GM10847 (cell line): ENCODE data around the gene HOXA10.

Experiments used
- POLR2A ChIP-seq: IDR thresholded peaks from 2 replicates; pipeline ENCODE4 v1.6.1; 2011; ENCODE audit not compliant: insufficient read length; ENCODE audit errors: extremely low read depth

The HOXA10 gene

DNA sequence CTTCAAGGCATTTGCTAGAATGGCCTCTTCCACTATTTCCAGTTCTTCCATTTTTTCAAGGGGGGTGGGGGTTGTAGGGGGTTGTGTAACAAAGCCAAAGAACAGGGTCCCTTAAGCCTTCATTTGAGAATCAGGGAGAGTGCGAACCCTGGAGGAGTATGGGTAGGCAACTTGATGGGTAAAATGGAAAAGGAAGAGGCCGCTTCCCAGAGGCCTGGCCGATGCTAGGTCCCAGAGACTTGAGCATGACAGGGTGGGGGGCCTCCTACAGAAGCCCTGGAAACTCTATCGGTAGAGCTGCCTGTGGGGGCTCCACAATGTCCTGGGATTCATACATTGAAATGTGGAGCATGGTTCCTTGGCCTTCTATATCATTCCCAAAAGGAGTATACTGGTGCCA, 34.9 kb upstream of the HOXA10 start:
- no peak for TF ChIP-seq POLR2A

DNA sequence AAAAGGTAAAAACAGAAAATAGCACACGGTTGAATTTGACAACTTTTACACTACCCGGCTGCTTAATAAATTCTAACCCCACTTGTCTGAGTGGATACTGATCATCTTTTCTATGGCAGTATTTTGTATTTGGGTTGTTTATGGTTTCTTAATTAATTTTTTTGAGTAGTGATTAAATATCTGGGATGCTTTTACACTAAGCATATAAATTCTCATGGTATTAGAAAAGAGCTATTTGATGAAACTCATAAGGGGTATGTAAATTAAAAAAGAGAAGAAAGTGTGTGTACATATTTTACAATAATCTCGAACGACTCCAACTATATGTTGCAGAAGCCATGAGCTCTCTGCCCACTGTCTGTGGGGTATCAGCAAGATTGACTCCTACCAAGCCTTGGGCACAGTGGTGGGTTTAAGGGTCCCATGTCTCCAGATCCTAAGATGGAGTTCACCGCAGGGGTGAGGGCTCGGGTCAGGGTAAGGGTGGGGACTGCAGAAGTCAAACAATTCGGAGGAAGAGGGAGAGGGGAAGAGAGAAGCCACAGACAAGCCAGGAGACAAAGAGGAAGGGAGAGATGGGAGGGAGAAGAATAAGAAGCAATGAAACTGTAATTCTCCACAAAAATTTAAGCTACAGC, 33.3 kb upstream of the HOXA10 start:
- no peak for TF ChIP-seq POLR2A

DNA sequence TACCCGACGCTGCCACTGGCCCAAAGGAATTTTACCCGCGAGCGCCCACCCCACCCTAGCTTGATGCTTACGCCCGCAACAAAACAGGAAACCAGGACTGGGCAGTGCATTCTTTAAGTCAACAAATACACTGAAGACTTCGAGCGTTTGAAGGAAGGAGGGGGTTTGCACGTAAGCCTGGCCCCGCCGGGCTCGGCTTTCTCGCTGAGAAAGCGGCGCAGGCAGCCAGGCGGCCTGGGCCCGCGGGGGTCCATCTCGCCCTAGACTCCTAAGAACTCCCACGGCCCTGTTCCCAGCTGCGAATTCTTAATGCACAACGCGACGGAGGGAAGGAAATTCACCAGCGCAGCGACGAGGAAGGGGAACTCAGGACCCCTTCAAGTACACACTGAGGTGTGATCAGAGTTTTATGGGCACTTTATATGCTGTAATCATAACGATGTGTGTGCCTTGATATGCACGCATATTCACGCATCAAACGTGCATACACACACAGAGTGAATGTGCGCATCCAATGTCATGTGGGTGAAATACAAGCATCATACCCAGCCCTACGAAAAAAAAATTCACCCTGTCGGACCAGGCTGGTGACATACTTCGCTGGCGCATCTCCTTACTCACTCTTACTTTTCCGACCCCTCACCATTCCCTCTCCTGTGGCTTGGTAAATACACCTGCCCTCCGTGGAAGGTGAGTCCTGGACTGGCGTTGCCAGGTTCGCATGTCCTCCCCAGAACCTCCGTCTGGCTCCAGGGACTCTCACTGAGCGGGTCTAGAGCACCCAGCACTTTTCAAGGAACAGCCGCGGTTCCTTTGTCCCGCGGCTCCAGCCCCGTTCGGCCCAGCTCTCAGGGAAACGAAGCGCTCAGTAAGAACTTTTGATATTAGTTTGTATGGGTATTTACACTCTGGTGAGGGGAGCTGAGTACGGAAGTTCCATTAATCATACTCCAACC, 31.5 kb upstream of the HOXA10 start:
- no peak for TF ChIP-seq POLR2A

DNA sequence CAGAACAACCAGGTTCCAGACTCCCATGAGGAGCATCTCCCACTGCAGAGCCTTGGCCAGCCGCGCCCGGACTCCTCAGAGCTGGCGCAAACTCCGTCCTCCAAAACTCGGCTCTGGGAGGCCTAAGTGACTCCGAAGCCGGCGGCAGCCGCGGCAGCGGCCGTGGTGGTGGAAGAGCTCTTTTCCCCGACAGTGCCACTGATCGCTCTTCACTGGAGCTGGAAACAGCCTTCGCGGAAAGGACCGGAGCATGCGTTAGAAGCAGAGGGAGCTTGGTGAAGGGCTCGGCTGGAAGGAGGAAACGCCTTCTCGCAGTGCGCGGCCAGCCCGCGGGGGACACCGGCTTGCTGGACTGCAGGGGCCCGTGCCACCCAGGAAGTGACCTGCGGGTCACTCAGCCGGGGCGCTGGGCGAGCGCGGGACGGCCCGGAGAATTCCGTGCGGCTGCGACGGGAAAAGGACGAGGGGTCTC, 30.8 kb upstream of the HOXA10 start:
- no peak for TF ChIP-seq POLR2A

DNA sequence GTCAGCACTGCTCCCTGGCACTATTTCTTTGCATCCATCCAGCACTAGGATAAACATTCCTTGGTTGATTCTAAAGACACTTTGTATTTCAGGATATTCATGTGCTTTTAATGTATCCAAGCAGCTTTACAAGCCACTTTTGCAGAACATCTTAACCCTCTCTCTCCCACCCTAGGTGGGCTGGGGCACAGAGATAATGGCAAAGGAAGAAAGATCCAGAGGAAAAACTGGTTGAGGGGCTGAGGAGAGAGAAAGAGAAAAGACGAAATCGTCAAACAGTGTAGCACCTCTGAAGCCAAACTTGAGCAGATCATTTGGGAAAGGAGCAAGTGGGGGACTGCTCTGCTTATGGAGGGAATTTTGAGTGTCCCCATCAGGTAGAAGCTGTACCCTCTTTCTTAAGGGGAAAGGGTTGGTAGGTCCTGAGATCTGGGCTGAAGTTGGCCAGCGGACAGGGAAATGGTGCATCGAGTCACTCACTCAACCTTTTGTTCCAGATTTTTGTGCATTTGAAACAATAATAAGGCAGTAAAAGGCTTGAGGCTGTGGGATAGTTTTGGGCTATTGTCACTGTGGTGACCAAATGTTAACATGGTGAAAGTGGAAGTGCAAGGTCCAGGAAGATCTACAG, 30.0 kb upstream of the HOXA10 start:
- TF ChIP-seq POLR2A: no peak

DNA sequence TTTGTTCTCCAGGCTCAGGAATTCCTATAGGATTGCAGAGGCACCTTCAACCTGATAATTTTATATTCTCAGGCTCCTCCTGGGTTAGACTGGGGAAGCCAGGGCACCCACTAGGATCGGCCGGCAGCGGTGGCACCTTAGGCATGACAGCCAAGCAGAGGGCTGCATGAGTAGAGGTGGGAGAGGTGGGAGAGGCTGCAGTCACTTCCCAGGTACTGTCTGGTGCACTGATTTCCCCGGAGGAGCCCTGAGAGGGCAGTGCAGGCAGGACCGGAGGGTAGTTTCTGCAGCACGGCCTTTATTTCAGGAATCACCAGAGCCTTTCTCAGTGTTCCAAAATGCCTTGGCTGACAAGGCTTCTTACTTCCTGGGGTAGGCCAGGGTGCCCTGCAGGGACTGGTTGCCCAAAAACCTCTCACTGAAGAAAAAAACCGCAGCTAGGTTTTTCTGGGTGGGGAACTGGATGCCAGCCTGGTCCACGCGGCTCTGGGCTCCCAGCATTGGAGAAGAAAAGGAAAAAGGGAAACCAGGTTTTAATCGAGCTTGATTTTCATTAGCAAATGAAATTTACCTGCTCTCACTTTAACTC, 29.3 kb upstream of the HOXA10 start:
- TF ChIP-seq POLR2A: no peak

DNA sequence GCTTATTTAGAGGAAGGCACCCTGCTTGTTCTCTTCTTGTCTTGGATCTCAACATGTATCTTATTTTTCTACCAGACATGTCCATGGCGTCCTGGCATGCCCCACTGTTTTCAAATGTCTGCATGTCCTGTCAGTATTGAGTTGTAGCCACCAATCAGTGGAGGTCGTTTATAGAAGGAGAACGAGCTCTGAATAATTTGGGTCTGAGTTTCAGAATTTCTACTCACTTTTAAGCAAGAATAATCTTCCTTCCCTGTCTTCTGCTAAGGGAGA, 28.7 kb upstream of the HOXA10 start:
- TF ChIP-seq POLR2A: no peak

DNA sequence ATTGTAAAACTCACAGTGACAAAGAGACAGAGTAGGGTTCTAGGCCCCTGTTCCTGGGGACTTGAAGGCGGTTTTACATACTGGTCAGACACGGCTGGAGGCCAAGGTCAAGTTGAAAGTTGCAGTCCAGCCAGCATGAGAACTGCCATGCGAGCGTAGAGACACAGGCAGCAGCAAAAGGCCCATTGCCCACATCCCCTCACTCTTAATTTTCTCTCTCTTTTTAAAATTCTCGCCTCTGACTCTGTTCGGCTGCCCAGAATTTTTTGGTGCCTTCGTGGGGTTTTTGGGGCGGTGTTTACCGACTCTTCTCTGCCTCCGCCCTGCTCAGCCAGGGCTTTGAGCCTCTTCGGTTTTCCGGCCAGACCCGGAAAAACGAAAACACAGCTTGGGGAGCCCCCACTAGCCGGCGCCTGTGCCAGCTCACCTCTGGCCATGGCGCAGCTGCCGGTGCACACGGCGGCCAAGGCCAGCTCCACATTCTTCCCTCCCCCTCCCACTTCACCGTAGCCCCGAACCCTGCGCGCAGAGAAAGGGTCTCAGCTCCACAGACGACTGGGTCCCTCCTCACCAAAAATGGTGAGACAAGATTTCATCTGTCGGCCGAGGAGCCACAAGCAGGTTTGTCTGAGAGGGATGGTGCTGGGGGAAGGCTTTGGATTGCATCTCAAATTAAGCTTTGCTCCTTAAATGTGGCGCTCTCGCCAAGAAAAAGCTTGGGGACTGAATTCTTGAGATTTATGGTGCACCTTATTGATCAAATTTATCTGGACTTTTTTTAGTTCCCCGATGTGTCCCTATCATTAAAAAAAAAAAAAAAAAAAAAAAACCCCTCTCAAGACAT, 28.1 kb upstream of the HOXA10 start:
- no peak for TF ChIP-seq POLR2A

DNA sequence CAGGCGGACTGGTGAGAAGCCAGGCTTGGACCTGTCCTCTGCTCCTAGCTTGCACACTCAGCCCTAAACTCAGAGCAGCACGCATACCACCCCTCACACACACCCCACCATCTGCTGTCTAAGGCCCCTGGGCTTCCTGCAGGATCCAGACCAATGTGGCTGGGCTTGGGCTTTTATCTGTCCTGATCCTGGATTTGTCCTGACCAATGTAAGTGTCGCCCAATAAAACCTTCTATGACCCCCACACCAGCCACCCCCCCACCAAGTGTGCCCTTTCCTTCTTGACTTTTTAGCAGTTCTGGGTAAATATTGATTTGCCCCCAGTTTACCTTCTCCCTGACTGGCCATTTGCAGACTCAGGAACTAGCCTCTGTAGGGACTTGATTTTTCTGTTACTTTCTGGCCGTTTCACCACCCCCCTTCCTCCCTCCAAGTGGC, 27.5 kb upstream of the HOXA10 start:
- no peak for TF ChIP-seq POLR2A

DNA sequence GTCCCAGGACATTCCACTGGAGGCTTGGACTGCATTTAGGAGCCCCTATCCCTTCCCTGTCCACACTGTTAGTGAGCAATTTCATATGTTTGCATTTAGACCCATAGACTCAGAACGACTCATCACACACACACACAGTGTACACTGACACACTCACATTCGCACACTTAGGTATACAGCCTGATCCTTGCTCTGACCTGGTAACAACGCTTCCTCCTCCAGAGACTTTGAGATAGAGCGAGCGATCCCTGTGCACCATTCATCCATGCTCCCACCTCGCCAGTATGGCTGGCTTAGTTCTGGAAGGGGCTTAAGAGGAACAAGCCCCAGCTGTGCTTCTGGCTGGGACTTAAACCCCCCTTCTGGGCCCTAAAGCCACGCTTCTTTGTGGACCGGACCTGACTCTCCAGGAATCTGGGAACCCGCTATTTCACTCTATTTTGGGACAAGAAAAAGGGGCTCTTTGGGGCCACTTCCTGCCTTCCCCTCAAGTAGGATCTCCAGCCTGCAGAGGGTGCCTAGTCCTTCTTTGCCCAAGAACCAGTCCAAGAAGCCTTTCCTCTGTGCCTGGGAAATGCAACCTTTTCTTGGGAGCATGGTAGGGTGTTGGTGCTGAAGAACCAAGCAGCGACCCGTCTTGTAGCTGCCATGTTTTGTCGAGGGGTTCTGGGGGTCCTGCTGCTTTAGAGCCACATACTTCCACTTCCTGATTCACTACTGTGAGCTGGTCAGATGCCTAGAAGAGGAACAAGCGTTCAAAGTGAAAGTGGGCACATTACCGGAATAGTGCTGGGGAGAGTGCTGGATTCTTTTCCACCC, 26.9 kb upstream of the HOXA10 start:
- no peak for TF ChIP-seq POLR2A

DNA sequence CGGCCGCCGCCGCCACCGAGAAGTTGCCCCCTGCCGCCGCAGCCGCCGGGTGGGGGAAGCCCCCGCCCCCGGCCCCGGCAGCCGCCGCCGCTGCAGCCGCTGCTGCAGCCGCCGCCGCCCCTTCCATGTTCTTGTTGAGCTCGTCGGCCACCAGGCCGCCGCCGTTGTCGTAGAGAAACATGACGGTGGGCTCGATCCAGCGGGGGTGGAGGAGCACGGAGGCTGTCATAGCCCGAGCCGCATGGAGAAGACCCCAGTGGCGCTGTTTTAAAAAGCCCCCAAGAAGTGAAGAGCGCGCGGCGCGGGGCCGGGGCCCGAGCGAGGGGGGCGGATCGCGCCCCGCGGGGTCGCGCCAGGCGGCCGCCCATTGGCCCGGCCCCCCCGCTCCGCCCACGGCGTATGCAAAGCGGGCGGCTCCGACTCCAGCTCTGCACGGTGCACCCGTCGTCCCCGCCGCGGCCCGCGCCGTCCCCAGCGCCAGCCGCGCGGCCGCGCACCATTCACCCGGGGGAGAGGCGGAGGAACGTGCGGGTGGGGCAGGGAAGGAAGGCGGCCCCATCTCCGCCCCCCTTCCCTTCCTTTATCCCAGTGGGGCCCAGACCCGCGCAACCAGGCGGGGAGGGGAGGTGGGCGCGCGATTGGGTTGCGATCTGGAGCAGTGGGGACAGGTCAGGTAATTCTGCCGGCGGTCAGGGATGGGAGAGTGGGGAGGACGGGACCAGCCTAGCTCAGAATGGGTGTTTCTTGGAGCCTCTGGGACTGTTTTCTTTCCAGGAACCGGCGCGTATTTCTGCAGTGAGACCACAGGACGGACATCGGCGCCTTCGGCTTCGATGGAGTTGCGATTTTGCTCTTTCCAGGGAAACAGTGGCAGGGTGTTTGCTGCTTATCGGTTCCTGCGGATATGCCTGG, 26.0 kb upstream of the HOXA10 start, which contains the start of gene HOXA13:
TSS of gene HOXA13 (minus strand) at position 243 of the 912 bp plus-strand sequence. CDS start at position 229, 14 bp downstream.
- no peak for TF ChIP-seq POLR2A

DNA sequence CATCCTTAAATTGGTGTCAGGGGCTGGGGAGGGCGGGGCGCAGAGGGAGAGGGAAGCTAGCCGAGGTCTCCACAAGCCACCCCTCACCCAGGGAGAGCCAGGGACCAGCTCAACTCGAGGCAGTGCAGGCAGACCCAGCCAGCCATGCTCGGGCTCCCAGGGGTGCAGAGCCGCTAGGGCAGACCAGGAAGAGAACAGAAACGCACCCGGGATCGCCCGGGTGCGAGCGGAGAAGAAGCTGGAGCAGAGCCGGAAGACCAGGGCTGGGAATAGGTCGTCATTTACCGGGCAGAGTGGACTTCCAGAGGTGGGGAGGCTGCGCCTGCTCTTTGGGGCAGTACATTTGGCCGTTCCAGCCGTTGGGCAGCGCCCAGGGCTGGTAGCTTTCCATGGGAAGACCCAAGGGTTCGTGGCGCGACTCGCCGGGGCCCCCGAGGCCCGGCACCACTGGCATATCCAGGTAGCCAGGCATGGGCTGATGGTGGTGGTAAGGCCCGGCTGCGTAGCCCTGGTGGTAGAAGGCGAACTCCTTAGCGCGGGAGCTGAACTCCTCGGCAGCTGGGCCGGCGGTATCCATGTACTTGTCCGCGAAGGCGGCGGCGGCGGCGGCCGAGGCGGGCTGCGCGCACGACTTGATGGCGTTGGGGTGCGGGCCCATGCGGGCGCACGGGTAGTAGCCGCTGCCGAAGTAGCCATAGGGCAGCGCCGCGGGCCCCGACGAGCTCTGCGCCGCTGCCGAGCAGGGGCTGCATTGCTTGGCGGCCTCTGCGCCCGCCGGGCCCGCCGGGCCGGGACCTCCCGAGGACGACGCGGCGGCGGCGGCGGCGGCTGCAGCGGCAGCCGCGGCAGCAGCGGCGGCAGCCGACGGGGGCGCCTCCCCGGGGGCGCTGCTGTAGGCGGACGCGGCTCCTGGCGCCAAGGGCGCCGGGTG, 25.0 kb upstream of the HOXA10 start:
- TF ChIP-seq POLR2A: no peak
